ENCODE results near the gene TNS3.

Gene TNS3

DNA sequence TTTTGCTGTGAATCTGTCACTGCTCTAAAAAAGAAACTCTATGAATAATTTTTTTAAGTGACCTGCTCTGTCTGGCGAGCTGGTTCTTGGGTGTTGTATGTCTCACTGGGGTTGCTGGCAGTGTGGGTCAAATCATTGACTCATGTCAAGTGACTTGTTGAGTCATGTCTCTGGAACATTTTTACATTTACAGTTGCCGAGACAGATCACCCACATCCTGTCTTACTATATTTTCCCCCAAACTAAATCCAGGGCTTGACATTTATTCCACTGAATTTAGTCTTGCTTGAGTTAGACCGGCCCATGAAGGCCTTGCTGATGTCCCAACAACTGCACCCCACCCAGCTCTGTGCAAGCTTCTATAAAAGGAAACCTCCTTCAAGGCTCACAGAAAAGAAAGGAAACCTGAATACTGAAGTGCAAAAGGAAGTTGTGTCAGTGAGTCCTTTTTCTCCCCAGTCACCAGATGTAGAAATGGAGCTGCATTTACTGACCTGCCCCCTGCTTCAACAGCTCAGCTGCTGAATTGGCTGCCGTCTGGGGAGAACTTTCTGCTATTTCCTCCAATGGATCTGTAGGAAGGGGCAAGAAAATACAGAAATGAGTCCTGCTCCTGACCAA lies 290.3 kb downstream of the TNS3 start:
- TF ChIP-seq, protein P1, sequence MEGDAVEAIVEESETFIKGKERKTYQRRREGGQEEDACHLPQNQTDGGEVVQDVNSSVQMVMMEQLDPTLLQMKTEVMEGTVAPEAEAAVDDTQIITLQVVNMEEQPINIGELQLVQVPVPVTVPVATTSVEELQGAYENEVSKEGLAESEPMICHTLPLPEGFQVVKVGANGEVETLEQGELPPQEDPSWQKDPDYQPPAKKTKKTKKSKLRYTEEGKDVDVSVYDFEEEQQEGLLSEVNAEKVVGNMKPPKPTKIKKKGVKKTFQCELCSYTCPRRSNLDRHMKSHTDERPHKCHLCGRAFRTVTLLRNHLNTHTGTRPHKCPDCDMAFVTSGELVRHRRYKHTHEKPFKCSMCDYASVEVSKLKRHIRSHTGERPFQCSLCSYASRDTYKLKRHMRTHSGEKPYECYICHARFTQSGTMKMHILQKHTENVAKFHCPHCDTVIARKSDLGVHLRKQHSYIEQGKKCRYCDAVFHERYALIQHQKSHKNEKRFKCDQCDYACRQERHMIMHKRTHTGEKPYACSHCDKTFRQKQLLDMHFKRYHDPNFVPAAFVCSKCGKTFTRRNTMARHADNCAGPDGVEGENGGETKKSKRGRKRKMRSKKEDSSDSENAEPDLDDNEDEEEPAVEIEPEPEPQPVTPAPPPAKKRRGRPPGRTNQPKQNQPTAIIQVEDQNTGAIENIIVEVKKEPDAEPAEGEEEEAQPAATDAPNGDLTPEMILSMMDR (conservative IDR thresholded peaks at IDR 0.05; ENCODE audit: low read depth, low read length): no peak
- no peak overlapping the region for H3K4me3 ChIP-seq (ENCODE audit: low read depth, low read length)
- DNase-seq (ENCODE audit: low read depth): peak; percentile 92

DNA sequence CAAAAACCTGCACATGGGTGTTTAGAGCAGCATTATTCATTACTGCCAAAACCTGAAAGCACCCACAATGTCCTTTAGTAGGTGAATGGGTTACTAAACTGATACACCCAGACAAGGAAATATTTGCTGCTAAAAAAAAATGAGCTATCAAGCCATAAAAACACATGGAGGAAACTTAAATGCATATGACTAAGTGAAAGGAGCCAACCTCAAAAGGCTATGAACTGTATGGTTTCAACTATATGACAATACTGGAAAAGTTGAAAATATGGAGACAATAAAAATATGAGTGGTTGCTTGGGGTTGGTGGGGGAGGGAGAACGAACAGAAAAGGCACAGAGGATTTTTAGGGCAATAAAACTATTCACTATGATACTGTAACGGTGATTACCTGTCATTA lies 291.0 kb downstream of the TNS3 start:
- no peak for DNase-seq (ENCODE audit: low read depth)
- no peak overlapping the region for H3K4me3 ChIP-seq (ENCODE audit: low read depth, low read length)
- TF ChIP-seq, protein P1 (conservative IDR thresholded peaks at IDR 0.05; ENCODE audit: low read depth, low read length): no peak

DNA sequence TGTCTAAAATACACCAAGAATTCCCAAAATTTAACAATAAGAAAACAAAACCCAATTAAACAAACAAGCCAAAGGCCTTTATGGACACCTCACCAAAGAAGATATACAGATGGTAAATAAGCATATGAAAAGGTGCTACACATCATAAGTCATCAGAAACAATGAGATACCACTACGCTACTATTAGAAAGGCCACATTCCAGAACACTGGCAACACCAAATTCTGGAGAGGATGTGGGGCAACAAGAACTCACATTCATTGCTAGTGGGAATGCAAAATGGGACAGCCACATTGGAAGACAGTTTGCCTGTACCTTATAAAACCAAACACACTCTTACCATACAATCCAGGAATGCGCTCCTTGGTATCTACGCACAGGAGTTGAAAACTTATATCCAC lies 291.4 kb downstream of the TNS3 start:
- H3K4me3 ChIP-seq (ENCODE audit: low read depth, low read length): no peak overlapping the region
- no peak for DNase-seq (ENCODE audit: low read depth)
- TF ChIP-seq, protein P1 (conservative IDR thresholded peaks at IDR 0.05; ENCODE audit: low read depth, low read length): no peak

DNA sequence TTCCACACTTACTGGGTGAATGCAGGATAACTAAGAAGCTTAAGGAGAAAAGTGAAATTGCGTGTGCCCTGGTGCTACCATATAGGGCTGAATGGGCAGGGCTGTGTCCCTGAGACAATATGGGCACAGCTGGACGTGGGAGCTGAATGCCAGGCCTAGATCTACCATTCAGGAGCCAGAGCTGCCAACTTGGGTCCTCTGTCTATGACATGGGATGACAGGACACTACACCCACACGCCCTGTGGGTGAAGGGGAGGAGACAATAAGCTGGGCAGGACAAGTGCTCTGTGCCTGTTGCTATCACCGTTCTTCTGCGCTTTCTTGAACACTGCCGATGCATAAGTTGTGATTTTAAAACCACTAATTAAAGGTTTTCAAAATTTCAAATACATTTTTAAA lies 293.9 kb downstream of the TNS3 start:
- no peak for DNase-seq (ENCODE audit: low read depth)
- no peak overlapping the region for H3K4me3 ChIP-seq (ENCODE audit: low read depth, low read length)
- TF ChIP-seq, protein P1 (conservative IDR thresholded peaks at IDR 0.05; ENCODE audit: low read depth, low read length): no peak

DNA sequence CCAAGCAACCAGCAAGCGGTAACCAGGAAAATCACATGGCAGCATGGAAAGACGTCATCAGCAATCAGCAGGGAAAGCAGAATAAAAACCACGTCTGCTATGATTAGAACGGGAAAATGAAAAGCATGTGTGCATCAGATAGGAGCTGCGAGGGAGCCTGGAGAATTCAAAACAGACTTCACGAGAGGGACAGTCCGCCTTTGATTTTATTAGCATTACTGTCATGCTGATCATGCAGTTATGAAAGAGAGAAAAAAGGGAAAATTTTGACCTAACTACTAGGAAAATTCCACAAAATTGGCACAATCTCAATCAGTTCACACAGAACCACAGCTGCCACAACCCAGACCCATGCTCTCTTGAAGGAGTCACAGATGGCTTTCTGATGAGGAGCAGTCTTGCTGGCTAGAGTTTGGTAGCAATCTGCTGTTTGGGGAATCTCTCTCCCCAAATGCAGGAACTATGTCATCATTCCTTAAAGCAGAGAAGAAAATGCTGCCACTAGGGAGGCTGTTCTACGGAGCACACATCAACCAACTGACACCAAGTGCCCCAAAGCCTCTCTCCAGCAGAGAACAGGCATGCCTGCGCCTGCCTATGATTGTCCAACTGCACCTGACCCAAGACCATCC lies 295.9 kb downstream of the TNS3 start:
- H3K4me3 ChIP-seq (ENCODE audit: low read depth, low read length): no peak overlapping the region
- TF ChIP-seq, protein P1 (conservative IDR thresholded peaks at IDR 0.05; ENCODE audit: low read depth, low read length): peak; percentile 33

DNA sequence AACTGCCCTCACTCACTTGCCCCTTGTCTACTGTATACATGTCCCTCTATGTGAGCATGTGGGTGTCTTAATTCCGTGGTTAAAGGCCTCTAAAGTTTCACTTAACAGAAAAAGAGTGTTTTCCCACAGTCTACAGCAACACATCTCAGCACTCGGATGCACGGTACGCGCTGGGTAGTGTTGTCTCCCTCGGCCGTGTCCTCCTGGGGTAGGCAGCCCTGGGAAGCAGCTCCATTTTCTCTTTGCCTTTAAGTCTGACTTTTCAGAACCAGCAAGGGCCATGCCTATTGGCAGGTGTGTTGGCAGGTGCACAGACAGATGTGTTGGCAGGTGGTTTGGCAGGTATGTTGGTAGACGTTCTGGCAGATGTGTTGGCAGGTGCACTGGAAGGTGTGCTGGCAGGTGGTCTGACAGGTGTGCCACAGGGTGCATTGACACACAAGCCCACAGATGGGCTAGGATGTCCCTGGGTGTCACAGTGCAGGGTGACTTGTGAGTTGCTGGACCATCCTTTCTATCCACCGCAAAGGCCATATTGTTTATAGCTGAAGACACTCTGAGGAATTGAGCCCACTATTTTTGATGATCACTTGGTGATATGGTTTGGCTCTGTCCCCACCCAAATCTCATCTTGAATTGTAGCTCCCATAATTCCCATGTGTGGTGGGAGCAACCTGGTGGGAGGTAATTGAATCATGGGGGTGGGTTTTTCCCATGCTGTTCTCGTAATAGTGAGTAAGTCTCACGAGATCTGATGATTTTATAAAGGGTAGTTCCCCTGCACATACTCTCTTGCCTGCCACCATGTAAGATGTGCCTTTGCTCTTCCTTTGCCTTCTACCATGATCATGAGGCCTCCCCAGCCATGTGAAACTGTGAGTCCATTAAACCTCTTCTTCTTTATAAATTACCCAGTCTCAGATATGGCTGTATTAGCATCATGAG lies 296.9 kb downstream of the TNS3 start:
- TF ChIP-seq, protein P1 (conservative IDR thresholded peaks at IDR 0.05; ENCODE audit: low read depth, low read length): no peak
- DNase-seq (ENCODE audit: low read depth): no peak
- no peak overlapping the region for H3K4me3 ChIP-seq (ENCODE audit: low read depth, low read length)

More for the DNA sequence above, 295.9 kb downstream of the TNS3 start:
- DNase-seq (ENCODE audit: low read depth): peak; percentile 40

All from choroid plexus epithelial cell (primary cell).